ENCODE data around the gene HCRTR1.

GRCh38 chr1:31655756-31656155 lies 38.3 kb downstream of the HCRTR1 start:
- TF ChIP-seq POLR2A (IDR thresholded peaks at IDR 0.05; ENCODE audit: low read depth) (no peak), POLR2AphosphoS5 (IDR thresholded peaks at IDR 0.05) (no peak), CTCF (IDR thresholded peaks at IDR 0.05) (no peak), EP300 (IDR thresholded peaks at IDR 0.05) (no peak)
